Measurements from ENCODE around the gene PCYT1A.
"Not testable (repeated sequence)": the region's sequence is repeated elsewhere in the genome, so short reads cannot be mapped to it uniquely, and the experiment has no call there.

PCYT1A gene

GRCh38 chr3:196323016-196323415 lies 35.5 kb upstream of the PCYT1A start:
- Histone ChIP-seq H3K9me3 (ENCODE audit: low read depth, low read length) (no peaks in the 10 kb centered on the region), H3K9ac (ENCODE audit: insufficient read length) (no peak overlapping the region), H3K36me3 (ENCODE audit: insufficient read depth, low read length) (no peaks in the 10 kb centered on the region), H3K4me3 (no peak overlapping the region), H3K27ac (no peak overlapping the region)
- DNase-seq (ENCODE audit: low read depth, low spot score): no peak
- no peak for TF ChIP-seq FOXP2 (optimal IDR thresholded peaks at IDR 0.05; ENCODE audit: control extremely low read depth, extremely low read length, insufficient read depth)
- TF ChIP-seq POLR2AphosphoS5 (IDR thresholded peaks at IDR 0.05; ENCODE audit: borderline replicate concordance, low read depth, low read length): no peak
- TF ChIP-seq EZH2 (IDR thresholded peaks at IDR 0.05): no peak

DNA sequence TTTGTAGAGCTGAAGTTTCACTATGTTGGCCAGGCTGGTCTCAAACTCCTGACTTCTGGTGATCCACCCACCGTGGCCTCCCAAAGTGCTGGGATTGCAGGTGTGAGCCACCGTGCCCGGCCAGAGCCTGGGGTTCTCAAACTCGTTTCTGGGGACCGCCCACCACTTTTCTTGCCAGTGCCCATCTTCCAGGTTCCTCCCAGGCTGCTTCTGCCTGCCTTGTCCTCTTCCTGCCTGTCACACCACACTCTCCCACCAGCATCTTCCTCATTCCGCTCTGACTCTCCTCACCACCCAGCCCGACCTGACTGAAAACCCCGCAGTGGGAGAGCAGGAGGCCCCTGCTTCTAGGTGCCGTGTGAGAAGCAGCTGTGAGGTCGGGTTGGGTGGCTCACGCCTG lies 33.6 kb upstream of the PCYT1A start:
- no peak for DNase-seq (ENCODE audit: low read depth, low spot score)
- Histone ChIP-seq H3K4me3 (no peak overlapping the region), H3K9me3 (ENCODE audit: low read depth, low read length) (no peaks in the 10 kb centered on the region), H3K36me3 (ENCODE audit: insufficient read depth, low read length) (no peaks in the 10 kb centered on the region), H3K27ac (no peak overlapping the region), H3K9ac (ENCODE audit: insufficient read length) (no peak overlapping the region)
- TF ChIP-seq POLR2AphosphoS5 (IDR thresholded peaks at IDR 0.05; ENCODE audit: borderline replicate concordance, low read depth, low read length): no peak
- TF ChIP-seq EZH2 (IDR thresholded peaks at IDR 0.05): no peak
- TF ChIP-seq FOXP2 (optimal IDR thresholded peaks at IDR 0.05; ENCODE audit: control extremely low read depth, extremely low read length, insufficient read depth): no peak

GRCh38 chr3:196320137-196320536 lies 32.6 kb upstream of the PCYT1A start:
- DNase-seq (ENCODE audit: low read depth, low spot score): no peak
- H3K9ac ChIP-seq (ENCODE audit: insufficient read length): no peak overlapping the region
- H3K4me3 ChIP-seq: no peak overlapping the region
- TF ChIP-seq EZH2 (IDR thresholded peaks at IDR 0.05) (no peak), FOXP2 (optimal IDR thresholded peaks at IDR 0.05; ENCODE audit: control extremely low read depth, extremely low read length, insufficient read depth) (no peak), POLR2AphosphoS5 (IDR thresholded peaks at IDR 0.05; ENCODE audit: borderline replicate concordance, low read depth, low read length) (no peak)
- H3K27ac ChIP-seq: no peak overlapping the region
- peaks cover 5% of the 10 kb centered on the region; the same call in 1 of the 2 replicates for H3K36me3 ChIP-seq (ENCODE audit: insufficient read depth, low read length)
- H3K9me3 ChIP-seq (ENCODE audit: low read depth, low read length): no peaks in the 10 kb centered on the region

DNA sequence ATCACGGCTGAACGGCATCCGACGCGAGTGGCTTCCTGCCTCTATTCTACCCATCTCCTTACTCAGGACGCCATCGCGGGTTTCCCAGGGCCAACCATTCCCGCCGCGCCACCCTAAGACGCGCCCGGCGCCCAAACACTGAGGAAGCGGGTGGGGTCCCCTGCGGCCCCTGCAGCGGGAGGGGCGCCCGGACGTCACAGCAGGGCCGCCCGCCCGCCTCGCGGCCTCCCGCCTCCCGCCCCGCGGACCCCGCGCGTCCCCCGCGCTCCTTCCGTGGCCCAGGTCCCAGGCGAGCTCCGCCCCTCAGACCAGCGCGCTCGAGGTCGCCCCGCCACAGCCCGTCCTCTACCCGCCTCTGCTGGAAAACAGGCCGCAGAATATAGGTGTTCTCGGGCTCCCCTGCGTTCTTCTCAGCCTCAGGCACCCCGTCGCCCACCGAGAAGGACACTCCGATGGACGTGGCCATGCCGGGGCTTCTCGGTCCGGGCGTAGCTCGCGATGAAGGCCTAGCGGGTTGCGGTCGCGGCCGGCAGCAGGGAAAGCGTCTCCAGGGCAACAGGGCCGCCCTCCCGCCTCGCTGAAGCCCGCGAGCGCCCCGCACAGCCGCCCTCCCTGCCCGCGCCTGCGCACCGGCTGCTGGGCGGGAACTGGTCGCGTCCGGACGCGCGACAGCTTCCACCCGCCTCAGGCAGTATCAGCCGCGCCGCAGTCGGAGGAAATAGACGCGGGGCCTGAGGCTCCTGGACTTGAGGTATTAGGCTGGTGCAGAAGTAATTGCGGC lies 30.4 kb upstream of the PCYT1A start, which contains the start of gene DYNLT2B:
Gene DYNLT2B, minus strand, starts transcription at position 554 of the 781 bp plus-strand sequence. Its CDS starts 88 bp downstream, at position 466.
- peak within 1 kb of the TSS; percentile 77; the same call in 1 of the 2 replicates for H3K27ac ChIP-seq
- peak within 1 kb of the TSS; percentile 100 for H3K4me3 ChIP-seq
- TF ChIP-seq EZH2 (IDR thresholded peaks at IDR 0.05) (no peak), FOXP2 (optimal IDR thresholded peaks at IDR 0.05; ENCODE audit: control extremely low read depth, extremely low read length, insufficient read depth) (peak; percentile 77), POLR2AphosphoS5 (IDR thresholded peaks at IDR 0.05; ENCODE audit: borderline replicate concordance, low read depth, low read length) (peak; percentile 78)
- H3K9ac ChIP-seq (ENCODE audit: insufficient read length): peak within 1 kb of the TSS; percentile 95
- no peaks in the 10 kb centered on the region for H3K9me3 ChIP-seq (ENCODE audit: low read depth, low read length)
- DNase-seq (ENCODE audit: low read depth, low spot score): peak; percentile 6
- H3K36me3 ChIP-seq (ENCODE audit: insufficient read depth, low read length): peaks cover 5% of the 10 kb centered on the region; the same call in 1 of the 2 replicates

DNA sequence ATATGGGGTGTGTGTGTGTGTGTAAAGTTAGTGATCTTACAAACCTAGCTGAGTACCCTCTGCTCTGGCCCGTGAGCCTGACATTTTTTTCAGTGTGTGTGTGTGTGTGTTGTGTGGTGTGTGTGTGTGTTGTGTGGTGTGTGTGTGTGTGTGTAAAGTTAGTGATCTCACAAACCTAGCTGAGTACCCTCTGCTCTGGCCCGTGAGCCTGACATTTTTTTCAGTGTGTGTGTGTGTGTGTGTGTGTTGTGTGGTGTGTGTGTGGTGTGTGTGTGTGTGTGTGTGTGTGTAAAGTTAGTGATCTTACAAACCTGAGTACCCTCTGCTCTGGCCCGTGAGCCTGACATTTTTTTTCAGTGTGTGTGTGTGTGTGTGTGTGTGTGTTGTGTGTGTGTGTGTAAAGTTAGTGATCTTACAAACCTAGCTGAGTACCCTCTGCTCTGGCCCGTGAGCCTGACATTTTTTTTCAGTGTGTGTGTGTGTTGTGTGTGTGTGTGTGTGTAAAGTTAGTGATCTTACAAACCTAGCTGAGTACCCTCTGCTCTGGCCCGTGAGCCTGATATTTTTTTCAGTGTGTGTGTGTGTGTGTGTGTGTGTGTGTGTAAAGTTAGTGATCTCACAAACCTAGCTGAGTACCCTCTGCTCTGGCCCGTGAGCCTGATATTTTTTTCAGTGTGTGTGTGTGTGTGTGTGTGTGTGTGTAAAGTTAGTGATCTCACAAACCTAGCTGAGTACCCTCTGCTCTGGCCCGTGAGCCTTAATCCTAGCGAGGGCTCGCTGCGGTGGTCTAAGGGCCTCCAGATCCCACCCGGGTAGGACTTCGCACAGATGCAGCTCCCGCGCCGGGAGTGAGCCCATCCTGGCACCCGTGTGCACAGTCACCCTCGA lies 29.5 kb upstream of the PCYT1A start:
- not testable (repeated sequence) for DNase-seq (ENCODE audit: low read depth, low spot score); H3K9me3 ChIP-seq (ENCODE audit: low read depth, low read length); H3K36me3 ChIP-seq (ENCODE audit: insufficient read depth, low read length)
- peak overlapping the region; percentile 100 for H3K4me3 ChIP-seq
- peak overlapping the region; percentile 95 for H3K9ac ChIP-seq (ENCODE audit: insufficient read length)
- peak overlapping the region; percentile 77; the same call in 1 of the 2 replicates for H3K27ac ChIP-seq

DNA sequence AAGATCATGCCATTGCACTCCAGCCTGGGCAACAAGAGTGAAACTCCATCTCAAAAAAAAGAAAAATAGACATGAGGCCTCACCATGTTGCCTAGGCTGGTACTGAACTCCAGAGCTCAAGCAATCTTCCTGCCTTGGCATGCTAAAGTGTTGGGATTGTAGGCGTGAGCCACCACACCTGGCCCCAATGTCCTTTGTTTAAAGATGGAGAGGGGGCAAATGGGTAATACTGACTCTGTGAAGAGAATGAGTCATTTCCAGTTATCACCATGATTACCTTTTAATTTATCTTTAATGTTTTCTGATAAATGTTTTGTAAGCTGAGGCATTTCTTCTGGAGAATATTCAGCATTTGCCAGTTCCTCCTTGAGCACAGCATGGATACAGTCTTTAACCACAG lies 28.3 kb upstream of the PCYT1A start:
- no peak overlapping the region for H3K4me3 ChIP-seq
- no peak overlapping the region for H3K27ac ChIP-seq
- no peak for DNase-seq (ENCODE audit: low read depth, low spot score)
- H3K36me3 ChIP-seq (ENCODE audit: insufficient read depth, low read length): peaks cover 5% of the 10 kb centered on the region; the same call in 1 of the 2 replicates
- H3K9ac ChIP-seq (ENCODE audit: insufficient read length): no peak overlapping the region
- no peaks in the 10 kb centered on the region for H3K9me3 ChIP-seq (ENCODE audit: low read depth, low read length)
- TF ChIP-seq POLR2AphosphoS5 (IDR thresholded peaks at IDR 0.05; ENCODE audit: borderline replicate concordance, low read depth, low read length) (no peak), FOXP2 (optimal IDR thresholded peaks at IDR 0.05; ENCODE audit: control extremely low read depth, extremely low read length, insufficient read depth) (no peak), EZH2 (IDR thresholded peaks at IDR 0.05) (no peak)

DNA sequence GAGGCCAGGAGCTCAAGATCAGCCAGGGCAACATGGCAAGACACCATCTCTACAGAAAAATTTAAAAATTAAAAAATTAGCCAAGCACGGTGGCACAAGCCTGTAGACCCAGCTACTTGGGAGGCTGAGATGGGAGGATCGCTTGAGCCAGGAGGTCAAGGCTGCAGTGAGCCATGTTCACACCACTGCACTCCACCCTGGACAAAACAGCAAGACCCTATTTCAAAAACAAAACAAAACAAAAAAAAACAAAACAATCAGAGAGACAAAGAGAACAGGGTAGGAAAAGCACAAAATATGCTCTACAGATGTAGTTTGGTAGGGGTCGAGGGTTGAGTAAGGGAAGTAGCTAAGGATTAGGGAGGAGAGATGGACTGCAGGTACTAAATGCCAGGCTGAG lies 27.1 kb upstream of the PCYT1A start:
- TF ChIP-seq FOXP2 (optimal IDR thresholded peaks at IDR 0.05; ENCODE audit: control extremely low read depth, extremely low read length, insufficient read depth): no peak
- no peak for TF ChIP-seq EZH2 (IDR thresholded peaks at IDR 0.05)
- TF ChIP-seq POLR2AphosphoS5 (IDR thresholded peaks at IDR 0.05; ENCODE audit: borderline replicate concordance, low read depth, low read length): no peak
- no peak overlapping the region for H3K9ac ChIP-seq (ENCODE audit: insufficient read length)
- DNase-seq (ENCODE audit: low read depth, low spot score): no peak

GRCh38 chr3:196314086-196314485 lies 26.6 kb upstream of the PCYT1A start:
- not testable (repeated sequence) for H3K4me3 ChIP-seq

More for the DNA sequence above, 27.1 kb upstream of the PCYT1A start:
- no peaks in the 10 kb centered on the region for H3K9me3 ChIP-seq (ENCODE audit: low read depth, low read length)
- 0 out of 2 replicates have a peak overlapping the region, but pooled peaks have one; percentile 30 for H3K27ac ChIP-seq
- H3K4me3 ChIP-seq: no peak overlapping the region
- H3K36me3 ChIP-seq (ENCODE audit: insufficient read depth, low read length): peaks cover 5% of the 10 kb centered on the region; the same call in 1 of the 2 replicates

GRCh38 chr3:196302960-196303359 lies 15.4 kb upstream of the PCYT1A start:
- not testable (repeated sequence) for H3K27ac ChIP-seq; DNase-seq (ENCODE audit: low read depth, low spot score)

More at GRCh38 chr3:196314086-196314485, 26.6 kb upstream of the PCYT1A start:
- not testable (repeated sequence) for H3K9me3 ChIP-seq (ENCODE audit: low read depth, low read length); DNase-seq (ENCODE audit: low read depth, low spot score); H3K27ac ChIP-seq; H3K9ac ChIP-seq (ENCODE audit: insufficient read length); H3K36me3 ChIP-seq (ENCODE audit: insufficient read depth, low read length)

GRCh38 chr3:196302551-196302950 lies 15.0 kb upstream of the PCYT1A start:
- H3K27ac ChIP-seq; H3K9ac ChIP-seq (ENCODE audit: insufficient read length); H3K4me3 ChIP-seq; DNase-seq (ENCODE audit: low read depth, low spot score); H3K9me3 ChIP-seq (ENCODE audit: low read depth, low read length): not testable (repeated sequence)
- peaks cover 25% of the 10 kb centered on the region for H3K36me3 ChIP-seq (ENCODE audit: insufficient read depth, low read length)

More at GRCh38 chr3:196302960-196303359, 15.4 kb upstream of the PCYT1A start:
- peaks cover 21% of the 10 kb centered on the region for H3K36me3 ChIP-seq (ENCODE audit: insufficient read depth, low read length)
- not testable (repeated sequence) for H3K4me3 ChIP-seq; H3K9ac ChIP-seq (ENCODE audit: insufficient read length); H3K9me3 ChIP-seq (ENCODE audit: low read depth, low read length)
